HG02884 (cell line): ENCODE measurements around the gene APMAP.
"Not testable (repeated sequence)": the region's sequence is repeated elsewhere in the genome, so short reads cannot be mapped to it uniquely, and the experiment has no call there.

Experiments used
- ATAC-seq: cut with Tn5 transposase; IDR thresholded peaks from one replicate; pipeline ENCODE4 v1.9.1; 2021; ENCODE audit warnings: mild to moderate bottlenecking, moderate library complexity; ENCODE audit not compliant: unreplicated experiment

Gene APMAP

DNA sequence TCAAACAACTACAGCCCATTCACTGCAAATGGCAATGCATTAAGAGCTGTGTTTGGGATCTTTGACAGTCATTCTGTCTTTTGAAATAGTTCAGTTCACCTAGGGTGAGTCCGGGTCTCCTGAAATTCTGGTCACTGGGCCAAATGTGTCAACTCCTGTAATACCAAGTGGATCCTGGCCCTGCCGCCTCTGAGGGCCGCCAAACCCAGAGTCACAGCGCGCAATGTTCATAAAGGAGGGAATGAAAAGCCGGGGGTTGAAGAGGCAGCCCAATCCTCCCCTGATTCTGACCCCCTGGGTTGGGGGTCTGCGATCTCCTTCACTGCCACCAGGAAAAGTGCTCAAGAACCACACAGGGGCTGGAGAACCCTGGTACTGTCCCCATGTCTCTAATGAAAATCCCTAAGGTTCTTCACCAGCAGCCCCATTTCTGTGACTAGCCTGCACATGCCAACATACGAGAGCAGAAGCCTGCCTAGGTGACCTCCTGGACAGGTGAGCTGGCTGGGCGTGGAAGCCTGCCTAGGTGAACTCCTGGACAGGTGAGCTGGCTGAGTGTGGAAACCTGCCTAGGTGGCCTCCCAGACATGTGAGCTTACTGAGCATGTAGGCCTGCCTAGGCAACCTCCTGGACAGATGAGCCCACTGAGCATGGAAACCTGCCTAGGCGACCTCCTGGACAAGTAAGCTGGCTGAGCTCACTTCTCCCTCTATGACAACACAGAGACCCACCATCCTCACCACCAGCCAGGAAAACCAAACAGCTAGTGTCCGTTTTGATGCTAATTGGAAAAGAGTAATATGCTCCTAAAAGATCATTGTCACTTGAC lies 16.1 kb upstream of the APMAP start:
- no peak for ATAC-seq

DNA sequence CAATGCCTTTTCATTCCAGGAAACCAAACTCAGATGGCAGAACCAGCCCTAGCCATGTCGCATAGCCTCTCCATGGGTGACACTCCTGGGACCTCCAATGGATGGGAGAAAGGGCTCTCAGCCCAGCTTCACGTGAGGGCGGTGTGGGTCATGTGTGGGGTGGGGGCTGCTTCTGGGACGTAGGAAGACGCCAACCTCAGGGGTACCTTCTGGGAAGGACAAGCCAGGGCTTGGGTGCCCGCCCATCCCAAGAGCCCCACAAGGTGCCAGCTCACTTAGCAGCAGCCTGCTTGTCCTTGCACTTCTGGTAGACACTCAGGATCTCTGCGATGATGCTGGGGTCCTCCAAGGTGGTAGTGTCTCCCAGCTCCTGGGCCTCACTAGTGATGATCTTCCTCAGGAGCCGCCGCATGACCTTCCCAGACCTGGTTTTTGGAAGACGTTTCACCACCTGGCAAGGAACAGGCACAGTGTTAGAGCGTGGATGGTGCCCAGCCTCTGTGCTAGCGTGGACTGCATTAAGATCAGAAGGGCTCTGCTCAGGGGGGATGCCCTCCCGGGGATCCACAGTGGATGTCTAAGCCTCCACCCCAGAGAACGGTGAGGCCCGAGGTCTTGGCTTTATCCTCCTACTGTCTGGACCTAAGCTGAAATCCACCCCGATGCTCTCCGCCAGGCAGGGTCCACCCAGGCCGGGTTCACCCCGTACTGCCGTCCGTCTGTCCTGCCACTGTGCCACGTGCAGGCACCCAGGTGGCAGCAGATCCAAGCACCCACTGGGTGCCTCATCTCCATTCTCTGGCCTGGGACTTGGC lies 15.1 kb upstream of the APMAP start:
- no peak for ATAC-seq

DNA sequence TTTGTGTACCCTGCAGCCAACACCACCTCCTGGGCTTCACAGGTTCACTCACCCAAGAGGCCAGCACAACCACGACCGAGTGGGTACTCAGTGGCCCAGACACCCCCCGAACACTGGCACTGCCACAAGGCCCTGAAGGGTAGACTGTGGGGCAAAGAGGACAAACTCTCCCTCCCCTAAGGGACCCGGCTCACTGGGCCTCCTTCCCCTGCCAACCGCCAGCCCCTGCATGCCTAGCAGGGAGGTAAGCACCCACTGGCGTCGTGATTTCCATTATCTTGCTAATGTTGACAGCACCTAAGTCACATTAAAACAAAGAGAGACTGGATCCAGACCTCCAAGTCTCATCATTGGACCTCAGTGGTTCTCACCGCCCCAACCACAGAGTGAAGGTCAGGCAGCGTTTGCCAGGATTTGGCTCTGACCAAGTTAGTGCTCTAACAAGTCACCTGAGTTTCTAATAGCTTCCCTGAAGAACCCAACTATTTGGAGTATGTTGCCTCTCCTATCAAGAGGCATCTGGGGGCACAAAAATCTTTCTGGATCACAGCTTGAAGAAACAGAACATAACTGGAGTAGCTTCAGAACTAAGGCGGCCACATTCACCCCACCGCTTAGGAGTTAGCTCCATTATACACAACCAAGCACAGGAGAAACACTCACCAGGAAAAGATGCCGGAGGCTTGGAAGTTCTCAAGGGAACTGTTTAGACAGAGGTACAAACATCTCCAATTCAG lies 14.0 kb upstream of the APMAP start:
- ATAC-seq: no peak

DNA sequence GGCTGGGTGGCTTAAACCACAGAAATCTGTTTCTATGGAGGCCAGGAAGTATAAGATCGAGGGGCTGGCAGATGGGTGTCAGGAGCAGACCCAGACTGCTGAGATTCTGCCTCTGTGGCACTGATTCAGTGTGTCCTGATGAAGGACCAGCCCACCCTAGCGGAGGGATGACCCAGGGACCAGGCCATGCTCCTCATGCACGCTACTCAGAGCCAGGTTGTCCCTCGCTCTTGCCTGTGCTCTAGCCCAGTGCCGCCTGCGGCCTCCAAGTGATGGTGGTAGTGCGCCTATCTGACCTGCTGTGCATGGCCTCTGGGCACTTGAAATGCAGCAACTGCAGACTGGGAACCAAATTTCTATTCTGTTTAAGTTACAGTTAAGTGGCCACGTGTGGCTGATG lies 13.1 kb upstream of the APMAP start:
- ATAC-seq: no peak

DNA sequence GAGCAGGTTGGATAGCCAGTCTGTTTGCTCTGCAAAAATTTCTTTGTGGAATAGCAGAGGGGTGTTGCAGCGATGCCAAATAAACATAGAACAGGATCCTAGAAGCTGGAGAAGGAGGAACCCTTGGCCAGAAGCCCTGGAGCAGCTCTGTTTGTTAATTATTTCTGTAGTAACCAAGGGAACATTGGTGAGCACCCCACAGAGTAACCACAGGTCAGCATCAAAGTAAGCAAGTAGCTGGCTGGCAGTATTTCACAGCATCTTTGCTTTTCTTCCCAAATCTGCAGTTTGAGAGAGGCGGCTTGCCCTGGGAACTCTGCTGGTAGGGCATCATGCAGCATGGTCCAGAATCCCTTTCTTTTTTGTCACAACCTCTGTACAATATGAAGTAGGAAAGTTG lies 12.7 kb upstream of the APMAP start:
- no peak for ATAC-seq

DNA sequence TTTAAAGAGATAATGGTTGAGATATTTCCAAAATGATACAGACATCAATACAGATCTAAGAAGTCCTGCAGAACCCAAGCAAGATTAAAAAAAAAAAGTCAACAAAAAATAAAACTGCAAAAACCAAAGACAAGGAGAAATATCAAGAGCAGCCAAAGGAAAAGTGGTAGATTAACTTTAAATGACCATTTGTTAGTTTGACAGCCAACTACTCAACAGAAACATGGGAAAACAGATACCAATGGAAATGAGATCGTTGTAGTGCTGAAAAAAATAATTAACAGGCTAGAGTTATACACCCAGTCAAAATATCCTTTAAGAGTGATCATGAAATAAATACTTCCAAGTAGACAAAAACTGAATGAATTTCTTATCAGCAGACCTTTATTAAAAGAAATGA lies 10.5 kb upstream of the APMAP start:
- ATAC-seq: no peak

DNA sequence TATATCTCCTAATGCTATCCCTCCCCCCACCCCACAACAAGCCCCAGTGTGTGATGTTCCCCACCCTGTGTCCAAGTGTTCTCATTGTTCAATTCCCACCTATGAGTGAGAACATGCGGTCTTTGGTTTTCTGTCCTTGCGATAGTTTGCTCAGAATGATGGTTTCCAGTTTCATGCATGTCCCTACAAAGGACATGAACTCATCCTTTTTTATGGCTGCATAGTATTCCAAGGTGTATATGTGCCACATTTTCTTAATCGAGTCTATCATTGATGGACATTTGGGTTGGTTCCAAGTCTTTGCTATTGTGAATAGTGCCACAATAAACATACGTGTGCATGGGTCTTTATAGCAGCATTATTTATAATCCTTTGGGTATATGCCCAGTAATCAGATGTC lies 8.8 kb upstream of the APMAP start:
- ATAC-seq: not testable (repeated sequence)

DNA sequence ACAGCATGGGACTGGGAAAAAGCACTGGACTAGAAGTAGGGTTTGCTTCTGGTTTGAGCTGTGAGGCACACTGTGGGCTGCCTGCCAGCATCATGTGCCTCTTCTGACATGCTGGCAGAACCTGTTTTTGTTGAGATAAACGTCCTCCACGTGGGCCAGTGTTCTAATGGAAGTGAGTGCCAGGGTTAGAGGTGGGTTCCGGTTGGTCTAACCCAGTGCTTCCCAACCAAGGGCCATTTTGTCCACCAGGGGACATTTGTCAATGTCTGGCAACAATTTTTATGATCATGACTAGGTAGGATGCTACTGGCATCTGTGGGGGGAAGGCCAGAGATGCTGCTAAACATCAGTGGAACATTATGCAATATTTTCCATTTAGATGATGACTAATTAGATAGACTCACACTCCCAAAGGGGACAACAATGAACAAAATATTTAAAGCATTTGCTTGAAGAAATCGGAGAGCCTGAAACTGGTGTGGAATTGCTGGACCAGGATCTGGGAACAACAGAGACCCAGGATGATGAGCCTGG lies 7.8 kb upstream of the APMAP start:
- no peak for ATAC-seq

DNA sequence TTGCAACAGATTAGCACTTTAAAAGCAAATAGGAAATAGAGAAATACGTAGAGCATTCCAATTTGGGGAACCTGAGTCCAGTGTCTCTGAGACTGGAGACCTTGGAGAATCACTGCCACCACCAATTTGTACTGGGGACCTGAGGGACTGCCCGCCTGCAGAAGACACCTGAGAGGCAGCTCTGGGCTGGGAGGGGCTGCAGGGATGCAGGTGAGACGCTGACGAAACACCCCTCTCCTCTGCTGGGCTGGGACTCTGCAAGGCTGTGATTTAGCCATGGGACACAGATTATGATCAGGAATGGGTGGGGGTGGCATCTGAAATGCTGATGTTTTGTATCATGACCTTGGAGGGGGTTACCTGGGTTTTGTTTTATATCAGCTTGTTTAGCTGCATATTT lies 7.0 kb upstream of the APMAP start:
- ATAC-seq: no peak

DNA sequence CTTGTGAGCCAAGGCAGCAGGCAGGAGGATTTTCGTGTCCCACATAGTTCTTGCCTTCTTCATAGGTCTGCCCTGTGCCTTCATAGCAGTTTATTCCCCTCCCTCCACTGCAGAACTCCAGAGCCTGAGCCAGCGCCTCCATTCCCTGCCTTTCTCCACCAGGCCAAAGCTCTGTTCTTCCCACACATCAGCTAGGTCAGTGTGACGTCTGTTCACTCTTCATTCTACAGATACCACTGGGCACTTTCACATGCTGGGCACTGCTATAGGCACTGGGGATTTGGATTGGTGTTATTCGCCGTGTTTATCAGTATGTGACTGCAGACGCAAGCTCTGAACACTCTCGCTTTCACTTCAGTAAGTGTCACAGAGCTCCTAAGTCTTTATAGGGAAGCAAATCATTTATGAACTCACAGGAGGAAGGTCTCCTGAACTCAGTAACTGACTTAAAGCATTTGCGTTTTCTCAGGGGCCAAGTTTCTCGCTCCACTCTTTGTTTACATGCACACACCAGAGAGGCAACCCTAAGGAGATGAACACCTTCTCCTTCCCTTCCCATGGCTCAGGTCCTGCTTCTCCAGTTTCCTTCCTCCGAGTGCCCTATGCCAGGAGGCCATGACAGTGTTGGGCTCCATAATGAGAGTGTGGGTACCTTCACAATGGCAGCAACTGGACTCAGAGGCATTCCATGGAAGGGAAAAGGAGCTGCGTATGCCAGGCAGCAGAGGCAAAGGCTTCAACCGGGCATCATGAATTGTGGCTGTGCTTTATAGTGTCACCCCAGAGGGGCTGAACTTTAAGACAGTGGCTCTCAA lies 6.3 kb upstream of the APMAP start:
- no peak for ATAC-seq

DNA sequence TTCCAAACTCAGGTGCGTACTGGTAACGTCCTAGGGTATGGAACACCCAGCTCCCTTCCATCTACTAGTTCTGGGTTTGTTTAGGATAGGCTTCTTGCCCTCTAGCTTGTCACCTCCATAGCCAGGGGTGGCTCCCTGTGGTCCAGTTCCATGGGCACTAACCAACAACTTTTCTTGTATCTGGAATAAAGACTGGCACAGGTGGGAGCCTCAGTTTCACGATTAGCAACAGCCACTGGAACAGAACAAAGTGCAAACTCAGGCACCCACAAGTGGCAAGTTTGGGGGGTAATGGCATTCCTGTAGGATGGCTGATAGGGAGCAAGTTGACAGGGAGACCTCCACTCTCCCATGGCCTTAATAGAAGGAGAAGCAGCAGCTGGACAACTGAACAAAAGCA lies 5.6 kb upstream of the APMAP start:
- ATAC-seq: no peak

DNA sequence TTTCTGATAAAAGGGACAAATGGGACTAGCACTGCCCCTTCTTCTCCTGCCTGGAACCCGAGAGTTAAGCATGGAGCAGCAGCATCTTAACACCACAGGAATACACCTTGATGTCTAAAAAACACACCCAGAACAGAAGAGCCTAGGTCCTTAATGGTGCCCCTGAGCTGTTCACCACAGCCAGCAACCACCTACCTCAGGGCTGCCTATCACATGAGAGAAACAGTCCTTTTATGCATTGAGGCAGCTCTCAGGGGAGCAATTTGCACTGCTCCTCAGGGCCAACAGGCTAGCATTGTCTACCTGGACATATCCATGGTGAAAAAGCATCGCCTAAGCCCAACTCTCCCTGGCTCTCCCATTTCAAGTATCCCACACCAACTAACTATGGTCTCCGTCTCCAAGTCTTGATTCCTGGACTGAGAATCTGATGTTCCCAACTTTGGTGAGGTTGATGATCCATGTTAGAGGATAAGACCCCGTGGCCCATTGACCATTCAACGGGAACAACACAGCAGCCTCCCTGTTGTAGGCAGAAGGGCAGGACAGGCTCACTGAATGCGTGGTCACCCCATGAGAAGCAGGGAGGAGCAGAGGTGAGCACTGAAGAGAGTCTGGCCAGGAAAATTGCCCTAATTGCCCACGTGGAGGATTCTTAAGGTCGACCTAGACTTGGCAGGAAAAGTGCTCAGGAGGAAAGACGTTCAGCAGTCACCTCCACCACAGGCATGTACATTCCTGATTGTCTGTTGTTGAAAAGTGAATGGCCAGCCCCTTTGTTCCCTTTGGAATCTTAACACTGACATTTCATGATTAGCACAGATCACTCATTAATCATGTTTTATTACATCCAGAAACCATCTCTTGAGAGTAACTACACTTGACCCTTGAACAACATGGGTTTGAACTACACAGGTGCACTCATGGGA lies 4.2 kb upstream of the APMAP start:
- no peak for ATAC-seq

DNA sequence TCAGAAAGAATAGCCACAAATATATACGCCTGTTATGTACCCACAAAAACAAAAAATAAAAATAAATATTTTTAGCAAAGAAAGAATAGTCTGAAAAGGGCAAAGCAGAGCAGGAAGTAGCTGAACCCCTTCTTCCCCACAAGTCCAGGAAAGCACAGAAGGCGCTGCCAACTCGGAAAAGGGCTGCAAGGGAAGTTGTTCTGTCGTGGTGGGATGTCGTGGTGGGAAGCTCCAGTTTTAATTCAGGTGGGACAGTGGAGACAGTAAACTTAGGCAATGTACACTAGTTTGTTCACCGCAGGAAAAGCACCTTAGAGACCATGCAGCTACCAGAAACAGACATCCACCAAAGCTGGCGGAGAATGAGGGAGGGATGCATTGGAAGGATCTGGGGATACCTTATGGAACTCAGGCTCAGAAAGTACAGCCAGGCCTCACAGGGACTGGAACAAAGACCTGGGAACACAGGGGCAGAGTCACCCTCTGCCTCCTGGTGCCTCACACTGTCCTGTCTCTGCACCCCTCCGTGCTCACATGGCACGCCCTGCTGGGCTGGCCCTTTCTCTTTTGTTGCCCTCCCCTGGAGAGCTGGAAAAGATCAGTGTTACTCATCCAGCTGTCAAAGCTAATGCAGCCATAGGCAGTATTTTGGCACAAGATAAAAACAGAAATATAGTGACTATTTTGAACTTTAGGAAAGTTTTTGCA lies 3.3 kb upstream of the APMAP start:
- no peak for ATAC-seq

DNA sequence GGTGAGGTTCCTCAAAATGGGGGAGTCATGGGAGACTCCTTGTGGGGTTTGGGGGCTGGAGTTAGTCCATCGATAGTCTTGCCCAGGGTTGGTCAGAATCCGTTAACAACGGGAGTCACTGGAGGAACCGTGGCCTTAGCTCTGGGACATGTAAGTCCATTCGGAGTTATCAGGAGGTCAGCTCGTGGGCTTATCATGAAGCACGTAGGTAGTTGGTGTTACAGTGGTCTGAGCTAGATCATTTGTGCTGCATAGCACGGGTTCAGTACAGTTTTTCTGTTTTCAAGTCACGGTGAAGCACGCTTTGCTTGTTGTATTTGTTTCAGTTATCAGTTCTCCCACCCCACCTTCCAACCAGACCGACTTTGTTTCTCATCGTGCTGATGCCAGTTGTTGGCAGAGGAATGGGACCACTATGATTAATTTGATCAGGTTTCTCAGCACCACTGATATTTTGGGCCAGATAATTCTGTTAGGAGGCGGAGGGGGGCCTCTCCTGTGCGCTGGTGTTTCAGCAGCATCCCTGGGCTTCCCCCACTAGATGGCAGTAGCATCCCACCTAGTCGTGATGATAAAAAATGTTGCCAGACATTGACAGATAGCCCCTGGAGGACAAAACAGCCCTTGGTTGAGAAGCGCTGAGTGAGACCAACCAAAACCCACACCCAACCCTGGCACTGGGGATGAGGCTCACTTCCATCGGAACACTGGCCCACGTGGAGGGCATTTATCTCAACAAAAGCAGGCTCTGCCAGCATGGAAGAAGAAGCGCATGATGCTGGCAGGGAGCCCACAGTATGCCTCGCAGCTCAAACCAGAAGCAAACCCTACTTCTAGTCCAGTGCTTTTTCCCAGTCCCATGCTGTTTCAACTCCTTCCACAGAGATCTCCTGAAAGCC lies 2.2 kb upstream of the APMAP start:
- ATAC-seq: no peak

DNA sequence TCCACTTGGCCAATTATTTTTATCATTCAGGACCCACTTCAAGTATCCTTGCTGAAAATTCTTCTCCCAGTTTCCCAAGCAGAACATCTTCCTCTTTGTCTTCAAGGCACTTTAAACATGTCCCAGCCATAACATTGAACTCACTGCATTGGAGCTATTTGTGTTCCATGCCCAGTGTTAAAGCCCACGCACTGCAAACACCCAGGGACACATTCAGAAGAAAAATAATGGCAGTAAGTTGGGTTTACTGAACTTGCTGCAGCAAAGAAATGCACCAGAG lies 1.6 kb upstream of the APMAP start:
- ATAC-seq: no peak

DNA sequence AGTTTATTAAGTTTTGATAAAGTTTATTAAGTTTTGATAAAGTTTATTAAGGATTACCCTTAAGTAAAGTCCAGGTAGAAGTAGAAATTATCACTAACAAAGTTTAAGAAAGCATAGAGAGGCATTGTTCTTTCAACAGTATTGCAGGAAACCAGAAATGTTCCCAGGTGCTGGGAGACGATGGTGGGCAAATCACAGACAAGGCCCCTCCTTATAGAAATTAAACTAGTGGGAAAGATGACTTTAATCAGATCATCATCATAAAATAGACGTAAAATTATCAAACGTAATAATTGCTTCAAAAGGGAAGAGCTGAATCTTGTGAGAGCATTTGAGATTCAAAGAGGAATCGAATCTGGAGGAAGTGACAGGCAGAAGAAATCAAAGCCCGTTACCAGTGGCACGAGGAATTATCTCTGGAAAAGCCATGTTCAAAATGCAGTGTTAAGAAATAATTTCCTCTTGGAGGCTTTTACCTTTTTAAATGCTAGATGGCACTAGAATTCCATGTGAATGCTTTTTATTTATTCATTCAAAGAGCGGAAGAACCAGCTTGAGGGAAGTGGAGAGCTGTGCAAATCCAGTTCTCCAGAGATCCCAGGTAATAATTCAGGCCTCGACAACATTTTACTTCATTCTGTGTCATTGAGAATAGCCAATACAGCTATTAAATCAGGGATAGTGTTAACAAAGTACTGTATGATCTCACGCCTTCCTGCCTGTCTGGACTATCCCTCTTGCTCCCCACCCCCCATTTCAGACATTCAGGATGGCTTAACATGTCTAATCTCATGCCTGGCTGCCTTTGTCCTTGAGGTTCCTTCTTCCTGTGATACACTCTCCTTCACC lies 1.0 kb upstream of the APMAP start:
- no peak for ATAC-seq

DNA sequence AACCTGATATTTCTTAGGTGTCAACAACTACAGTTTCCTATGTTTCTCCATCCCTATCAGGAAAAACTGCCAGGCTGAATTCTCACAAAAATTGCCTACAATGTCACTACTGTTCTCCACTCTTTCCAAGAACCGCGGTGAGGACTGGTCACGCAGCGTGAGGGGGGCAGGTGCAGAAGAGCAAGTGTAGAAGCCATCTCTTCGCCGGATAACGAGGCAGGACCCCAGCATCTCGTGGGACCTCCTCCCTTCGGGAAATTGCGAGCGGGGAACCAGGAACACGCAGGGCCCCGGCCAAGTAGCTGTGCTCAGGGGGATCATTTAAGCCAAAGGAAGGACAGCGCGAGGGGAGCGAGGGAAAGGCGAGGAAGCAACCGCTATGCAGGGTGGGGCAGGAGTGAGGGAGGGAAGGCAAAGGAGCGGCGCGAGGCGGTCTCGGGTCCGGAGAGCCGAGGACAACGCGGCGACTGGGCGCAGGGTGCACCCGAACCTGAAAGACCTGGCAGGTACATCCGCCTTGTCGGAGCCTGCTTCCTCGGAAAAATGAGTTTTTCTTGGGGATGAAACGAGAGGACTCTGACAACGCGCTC lies 559 bp downstream of the APMAP start:
- ATAC-seq: peak; percentile 22
